Skeletal muscle tissue (tissue), 4 donors: ENCODE results near the gene ROCK2. TPM values are rescaled to one million over a fixed set of nuclear protein-coding genes. Genes with fewer than 3 reads are reported as not detected.
"Not testable (repeated sequence)": the region's sequence is repeated elsewhere in the genome, so short reads cannot be mapped to it uniquely, and the experiment has no call there.

Source experiments
- H3K27ac ChIP-seq: one replicate; pipeline ENCODE4 v1.7.0; 2013; ENCODE audit warnings: mild to moderate bottlenecking, low read depth, low read length, inconsistent platforms
- H3K27me3 ChIP-seq, 3 donors: one replicate each; pipeline ENCODE4 v1.7.0; 2013; ENCODE audit warnings: low read length in 3 of 3; ENCODE audit not compliant: control insufficient read depth in 3 of 3, insufficient read depth in 3 of 3
- H3K36me3 ChIP-seq, 3 donors: one replicate each; pipeline ENCODE4 v1.7.0; 2013; ENCODE audit warnings: low read length in 3 of 3; ENCODE audit not compliant: control insufficient read depth in 3 of 3, insufficient read depth in 3 of 3
- H3K4me1 ChIP-seq, 3 donors: one replicate each; pipeline ENCODE4 v1.7.0; 2013; ENCODE audit warnings: low read length in 3 of 3, mild to moderate bottlenecking in 3 of 3; ENCODE audit not compliant: control insufficient read depth in 3 of 3, insufficient read depth in 3 of 3
- H3K4me3 ChIP-seq, 3 donors: one replicate each; pipeline ENCODE4 v1.7.0; 2013; ENCODE audit warnings: low read length in 3 of 3
- H3K9ac ChIP-seq, 3 donors: one replicate each; pipeline ENCODE4 v1.7.0; 2013; ENCODE audit warnings: low read length in 3 of 3, mild to moderate bottlenecking in 3 of 3, moderate library complexity in 2 of 3, low read depth in 1 of 3
- H3K9me3 ChIP-seq, 3 donors: one replicate each; pipeline ENCODE4 v1.7.0; 2013; ENCODE audit warnings: low read length in 3 of 3; ENCODE audit not compliant: control insufficient read depth in 3 of 3
- total RNA-seq: library from RNA; depleted of rRNA; stranded (reverse); fragments of >200 nt; gene quantifications from one replicate; pipeline ENCODE4 v1.2.3, GENCODE V29; 2014
- donor health status: Osteomylitis.

The ROCK2 gene
- total RNA-seq, 1 donor from 2014 or later, result 37.1 TPM

DNA sequence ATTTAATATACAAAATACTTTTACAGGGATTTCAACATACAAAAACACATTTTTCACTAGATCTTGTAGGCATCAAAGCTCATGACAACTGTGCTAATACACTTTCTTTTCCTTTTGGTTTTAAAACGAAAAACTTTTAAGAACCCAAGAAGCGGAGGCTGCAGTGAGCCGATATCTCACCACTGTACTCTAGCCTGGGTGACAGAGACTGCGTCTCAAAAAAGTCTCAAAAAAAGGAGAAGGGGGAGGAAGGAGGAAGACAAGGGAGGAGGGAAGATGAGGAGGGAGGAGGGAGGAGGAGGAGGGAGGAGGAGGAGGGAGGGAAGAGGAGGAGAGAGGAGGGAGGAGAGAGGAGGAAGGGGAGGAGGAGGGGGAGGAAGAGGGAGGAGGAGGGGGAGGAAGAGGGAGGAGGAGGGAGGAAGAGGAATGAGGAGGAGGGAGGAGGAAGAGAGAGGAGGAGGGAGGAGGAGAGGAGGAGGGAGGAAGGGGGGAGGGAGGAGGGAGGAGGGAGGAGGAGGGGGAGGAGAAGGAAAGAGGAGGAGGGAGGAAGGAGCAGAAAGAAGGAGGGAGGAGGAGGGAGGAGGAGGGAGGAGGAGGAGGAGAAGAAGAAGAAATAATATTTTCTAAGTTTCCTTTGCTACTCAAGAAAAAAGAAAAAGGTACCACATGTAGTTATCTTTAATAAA, 13.8 kb downstream of the ROCK2 start:
- no peaks in the 10 kb centered on the region for H3K9me3 ChIP-seq
- no peaks in the 10 kb centered on the region for H3K27me3 ChIP-seq
- H3K36me3 ChIP-seq, result no peaks in the 10 kb centered on the region
- peak overlapping the region; percentile 10 to 57 (median 40) for H3K9ac ChIP-seq
- H3K27ac ChIP-seq, result peak overlapping the region; percentile 17
- H3K4me1 ChIP-seq, result peaks cover 0 to 21% (median 11%) of the 10 kb centered on the region in 3 donors
- H3K4me3 ChIP-seq, result no peak overlapping the region

DNA sequence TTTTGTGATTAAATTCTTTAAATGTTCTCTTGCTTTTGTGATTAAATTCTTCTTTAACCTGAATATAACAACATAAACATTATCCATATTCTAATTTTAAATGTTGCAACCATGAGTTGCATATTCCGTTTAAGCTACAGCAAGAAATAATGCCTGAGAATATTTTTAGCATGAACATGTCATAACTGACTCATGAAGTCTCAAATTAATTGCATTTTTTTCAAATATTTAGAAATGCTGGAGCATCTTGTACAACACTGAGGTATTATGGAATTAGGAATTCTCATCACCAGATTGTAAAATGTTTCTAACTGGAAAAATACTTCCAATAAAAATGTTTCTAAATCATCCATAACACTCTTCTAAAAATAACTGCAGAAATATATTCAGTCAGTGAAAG, 14.7 kb downstream of the ROCK2 start:
- peak overlapping the region in 1 of 3 donors; percentile 19 for H3K4me3 ChIP-seq
- H3K27me3 ChIP-seq, result no peaks in the 10 kb centered on the region
- no peaks in the 10 kb centered on the region for H3K36me3 ChIP-seq
- no peaks in the 10 kb centered on the region for H3K9me3 ChIP-seq
- peak overlapping the region; percentile 10 to 63 (median 57) for H3K9ac ChIP-seq
- peak overlapping the region; percentile 17 for H3K27ac ChIP-seq
- peaks cover 0 to 21% (median 12%) of the 10 kb centered on the region in 3 donors for H3K4me1 ChIP-seq

DNA sequence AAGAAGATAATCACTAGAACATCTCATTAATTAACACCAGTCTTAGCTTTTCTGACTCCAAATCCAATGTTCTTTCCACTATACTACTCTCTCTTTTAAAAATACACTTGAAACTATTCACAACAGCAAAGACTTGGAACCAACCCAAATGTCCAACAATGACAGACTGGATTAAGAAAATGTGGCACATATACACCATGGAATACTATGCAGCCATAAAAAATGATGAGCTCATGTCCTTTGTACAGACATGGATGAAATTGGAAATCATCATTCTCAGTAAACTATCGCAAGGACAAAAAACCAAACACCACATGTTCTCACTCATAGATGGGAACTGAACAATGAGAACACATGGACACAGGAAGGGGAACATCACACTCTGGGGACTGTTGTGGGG, 15.9 kb downstream of the ROCK2 start:
- not testable (repeated sequence) for H3K9ac ChIP-seq, H3K4me3 ChIP-seq, H3K36me3 ChIP-seq, H3K27me3 ChIP-seq, H3K27ac ChIP-seq, H3K9me3 ChIP-seq
- H3K4me1 ChIP-seq, result peaks cover 4 to 21% (median 11%) of the 10 kb centered on the region in 3 donors

DNA sequence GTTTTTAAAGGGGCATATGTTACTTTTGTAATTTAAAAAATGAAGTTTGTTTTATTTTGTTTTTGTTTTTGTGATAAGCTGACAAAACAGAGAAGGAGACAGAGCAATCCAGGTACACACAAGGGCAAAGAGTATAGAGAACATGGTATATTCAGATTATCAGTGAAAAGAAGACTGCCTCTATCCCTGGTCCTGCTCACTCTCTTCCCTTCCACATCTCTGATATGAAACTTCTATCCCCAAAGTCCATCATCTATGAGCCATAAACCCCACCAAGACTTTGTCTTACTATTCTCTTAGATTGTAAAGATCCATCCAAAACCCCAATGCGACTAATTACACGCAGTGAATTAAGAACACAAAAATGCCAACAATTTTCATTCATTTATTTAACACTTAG, 16.6 kb downstream of the ROCK2 start:
- Histone ChIP-seq H3K4me1 (peaks cover 4 to 17% (median 6%) of the 10 kb centered on the region in 3 donors), H3K9ac (no peak overlapping the region), H3K36me3 (no peaks in the 10 kb centered on the region), H3K4me3 (no peak overlapping the region), H3K27ac (no peak overlapping the region), H3K27me3 (no peaks in the 10 kb centered on the region), H3K9me3 (no peaks in the 10 kb centered on the region)

DNA sequence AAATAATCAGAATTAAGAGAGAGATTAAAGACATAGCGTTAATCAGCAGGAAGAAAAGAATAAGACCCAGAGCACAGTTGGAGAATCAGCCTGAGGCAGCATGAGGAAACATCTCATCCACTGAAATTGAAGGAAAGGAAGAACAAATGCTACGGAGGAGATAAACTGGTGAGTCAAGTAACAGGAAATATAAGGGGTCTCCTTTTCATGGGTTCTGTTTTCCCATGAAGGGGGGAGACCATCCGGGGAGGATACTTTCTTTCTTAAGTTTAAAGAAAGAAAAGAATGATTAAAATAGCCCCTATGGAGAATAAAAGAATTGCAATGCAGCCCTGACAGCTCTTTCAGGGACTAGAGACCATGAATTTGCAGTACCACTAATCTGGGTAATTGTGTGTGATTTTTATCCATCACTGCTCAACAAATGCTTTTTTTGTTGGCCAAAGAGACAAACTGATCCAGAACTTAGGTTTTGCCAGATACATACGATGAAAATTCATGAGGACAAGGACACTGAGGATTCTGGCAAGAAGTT, 17.7 kb downstream of the ROCK2 start:
- H3K9me3 ChIP-seq, result no peaks in the 10 kb centered on the region
- no peak overlapping the region for H3K4me3 ChIP-seq
- no peaks in the 10 kb centered on the region for H3K27me3 ChIP-seq
- H3K9ac ChIP-seq, result no peak overlapping the region
- H3K27ac ChIP-seq, result no peak overlapping the region
- H3K4me1 ChIP-seq, result peaks cover 8 to 20% (median 12%) of the 10 kb centered on the region in 3 donors
- H3K36me3 ChIP-seq, result no peaks in the 10 kb centered on the region

DNA sequence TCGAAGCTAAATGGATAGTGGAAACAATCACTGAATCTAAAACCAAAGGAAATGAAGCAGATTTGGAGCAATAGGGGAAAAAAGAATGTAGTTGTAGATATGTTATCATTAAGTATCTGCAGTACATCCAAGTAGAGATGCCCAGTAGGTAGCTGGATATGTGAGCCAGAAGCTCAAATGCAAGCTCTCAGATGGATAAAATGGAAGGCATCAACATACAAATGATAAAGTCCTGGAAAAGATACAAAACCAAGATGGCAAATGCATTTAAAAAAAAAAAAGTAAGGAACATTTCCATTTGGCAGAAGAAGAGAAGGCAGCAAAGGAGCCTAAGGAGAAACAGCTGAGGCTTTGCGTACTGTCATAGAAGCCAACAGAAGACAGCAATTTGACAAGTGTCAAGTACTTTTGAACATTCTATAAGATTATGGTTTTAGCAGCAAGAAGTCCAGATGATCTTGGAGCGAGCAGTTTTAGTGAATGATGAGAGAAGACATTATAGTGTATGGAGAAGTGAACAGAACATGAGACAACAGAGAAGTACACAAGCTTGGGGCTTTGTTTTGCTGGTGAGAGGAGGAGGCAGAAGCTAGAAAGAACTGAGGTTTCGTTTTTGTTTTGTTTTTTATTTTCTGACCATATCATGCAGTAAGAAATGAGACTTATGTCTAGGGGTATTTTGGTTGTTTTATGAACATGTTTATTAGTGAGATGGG, 18.3 kb downstream of the ROCK2 start:
- Histone ChIP-seq H3K9me3 (no peaks in the 10 kb centered on the region), H3K36me3 (no peaks in the 10 kb centered on the region), H3K4me3 (no peak overlapping the region), H3K9ac (no peak overlapping the region), H3K27me3 (no peaks in the 10 kb centered on the region), H3K27ac (no peak overlapping the region), H3K4me1 (peaks cover 12 to 22% (median 14%) of the 10 kb centered on the region in 3 donors)

DNA sequence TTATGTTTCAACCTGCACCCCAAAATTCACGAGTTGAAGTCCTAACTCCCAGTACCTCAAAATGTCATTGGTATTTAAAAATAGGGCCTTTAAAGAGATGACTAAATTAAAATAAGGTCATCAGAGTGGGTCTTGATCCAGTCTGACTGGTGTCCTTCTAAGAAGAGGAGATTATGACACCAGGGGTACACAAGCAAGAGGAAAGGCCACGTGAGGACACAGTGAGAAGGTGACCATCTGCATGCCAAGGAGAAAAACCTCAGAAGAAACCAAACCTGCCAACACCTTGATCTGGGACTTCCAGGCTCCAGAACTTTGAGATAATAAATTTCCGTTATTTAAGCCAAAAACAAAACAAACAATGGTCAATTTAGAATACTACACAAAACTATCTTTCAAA, 22.6 kb downstream of the ROCK2 start:
- H3K4me1 ChIP-seq, result peaks cover 25 to 28% (median 28%) of the 10 kb centered on the region in 3 donors
- H3K36me3 ChIP-seq, result no peaks in the 10 kb centered on the region
- H3K27me3 ChIP-seq, result no peaks in the 10 kb centered on the region
- no peak overlapping the region for H3K4me3 ChIP-seq
- no peaks in the 10 kb centered on the region for H3K9me3 ChIP-seq
- H3K9ac ChIP-seq, result no peak overlapping the region
- no peak overlapping the region for H3K27ac ChIP-seq

DNA sequence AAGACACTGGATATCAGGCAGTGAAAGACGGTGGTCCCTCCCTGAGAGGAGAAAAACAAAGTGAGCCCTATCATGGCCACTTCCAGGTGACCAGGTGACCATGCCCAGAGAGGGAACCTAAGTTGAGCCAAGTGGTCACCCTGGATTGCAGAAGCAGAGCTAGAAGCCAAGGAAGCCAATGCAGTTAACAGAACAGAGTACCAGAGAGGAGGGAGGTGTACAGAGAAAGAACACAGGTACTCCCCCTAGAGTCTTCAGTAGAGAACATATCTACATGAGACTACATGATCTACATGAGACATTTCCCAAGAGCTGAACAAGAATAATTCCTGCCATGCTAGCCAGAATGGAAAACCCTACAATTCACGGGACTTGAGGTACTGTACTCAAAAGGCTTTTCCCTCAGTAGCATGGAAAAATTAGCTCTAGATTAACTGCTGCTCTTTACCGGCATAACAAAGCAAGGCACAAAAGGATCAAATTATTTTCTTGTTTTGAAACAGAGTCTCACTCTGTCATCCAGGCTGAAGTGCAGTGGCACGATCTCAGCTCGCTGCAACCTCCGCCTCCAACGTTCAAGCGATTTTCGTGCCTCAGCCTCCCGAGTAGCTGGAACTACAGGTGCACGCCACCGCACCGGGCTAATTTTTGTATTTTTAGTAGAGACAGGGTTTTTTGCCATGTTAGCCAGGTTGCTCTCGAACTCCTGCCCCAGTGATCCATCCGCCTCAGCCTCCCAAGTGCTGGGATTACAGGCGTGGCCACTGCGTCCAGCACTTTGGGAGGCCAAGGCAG, 23.5 kb downstream of the ROCK2 start:
- no peaks in the 10 kb centered on the region for H3K9me3 ChIP-seq
- peaks cover 23 to 28% (median 27%) of the 10 kb centered on the region in 3 donors for H3K4me1 ChIP-seq
- H3K27ac ChIP-seq, result no peak overlapping the region

DNA sequence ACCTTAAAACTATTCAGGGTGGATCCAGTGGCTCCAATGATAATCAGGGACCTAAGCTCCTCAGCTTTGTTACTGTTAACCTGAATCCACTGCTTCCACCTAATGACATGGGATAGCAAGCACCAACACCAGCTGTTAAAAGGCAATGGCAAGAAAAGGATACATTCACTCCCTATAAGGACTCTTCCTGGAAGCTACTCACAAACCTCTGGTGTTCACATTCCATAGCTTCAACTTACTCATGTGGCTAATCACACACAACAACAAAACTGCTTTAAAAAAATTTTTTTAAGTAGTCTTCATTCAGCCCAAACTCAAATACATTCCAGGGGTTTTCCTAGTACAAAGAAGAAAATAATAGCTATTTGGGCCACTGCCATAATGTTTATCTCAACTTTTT, 24.5 kb downstream of the ROCK2 start:
- H3K27ac ChIP-seq, result no peak overlapping the region

More for the DNA sequence above, 23.5 kb downstream of the ROCK2 start:
- no peak overlapping the region for H3K4me3 ChIP-seq
- no peaks in the 10 kb centered on the region for H3K27me3 ChIP-seq
- no peak overlapping the region for H3K9ac ChIP-seq
- no peaks in the 10 kb centered on the region for H3K36me3 ChIP-seq

More for the DNA sequence above, 24.5 kb downstream of the ROCK2 start:
- Histone ChIP-seq H3K4me3 (no peak overlapping the region), H3K9ac (no peak overlapping the region), H3K36me3 (no peaks in the 10 kb centered on the region), H3K27me3 (no peaks in the 10 kb centered on the region), H3K4me1 (peaks cover 19 to 30% (median 27%) of the 10 kb centered on the region in 3 donors), H3K9me3 (no peaks in the 10 kb centered on the region)
